T-helper 1 cell treated with Interleukin-12 subunit alpha and Interleukin-12 subunit beta and Interleukin-4 antibody, amounts not matched to agents 30 μg/mL and 1 μg/mL, for 36 hours (primary cell): ENCODE data around the gene RBM44.

Source experiments
- H3K27ac Mint-ChIP-seq: one replicate; pipeline ENCODE4 v1.8.0; 2021; ENCODE audit warnings: mild to moderate bottlenecking, mixed read lengths
- H3K27me3 Mint-ChIP-seq: one replicate; pipeline ENCODE4 v1.8.0; 2021; ENCODE audit warnings: low read depth, mixed read lengths
- H3K36me3 Mint-ChIP-seq: one replicate; pipeline ENCODE4 v1.8.0; 2021; ENCODE audit warnings: low read depth, mixed read lengths
- H3K4me1 Mint-ChIP-seq: one replicate; pipeline ENCODE4 v1.8.0; 2021; ENCODE audit warnings: low read depth, mixed read lengths
- H3K4me3 Mint-ChIP-seq: one replicate; pipeline ENCODE4 v1.8.0; 2021; ENCODE audit warnings: mild to moderate bottlenecking, moderate library complexity, mixed read lengths
- H3K9me3 Mint-ChIP-seq: one replicate; pipeline ENCODE4 v1.8.0; 2021; ENCODE audit warnings: mixed read lengths

The RBM44 gene

GRCh38 chr2:237876951-237877491, 78.4 kb downstream of the RBM44 start:
- H3K9me3 Mint-ChIP-seq, result no peaks in the 10 kb centered on the region
- H3K36me3 Mint-ChIP-seq, result peaks cover 4% of the 10 kb centered on the region
- H3K4me3 Mint-ChIP-seq, result no peak overlapping the region
- peaks cover 12% of the 10 kb centered on the region for H3K4me1 Mint-ChIP-seq
- H3K27me3 Mint-ChIP-seq, result no peaks in the 10 kb centered on the region
- no peak overlapping the region for H3K27ac Mint-ChIP-seq

GRCh38 chr2:237877576-237878307, 79.2 kb downstream of the RBM44 start:
- Mint-ChIP-seq H3K4me1 (peaks cover 12% of the 10 kb centered on the region), H3K27me3 (no peaks in the 10 kb centered on the region), H3K9me3 (no peaks in the 10 kb centered on the region), H3K4me3 (no peak overlapping the region), H3K27ac (no peak overlapping the region), H3K36me3 (peaks cover 4% of the 10 kb centered on the region)

- H3K27me3 Mint-ChIP-seq, result no peaks in the 10 kb centered on the region
- H3K9me3 Mint-ChIP-seq, result no peaks in the 10 kb centered on the region
- no peak overlapping the region for H3K4me3 Mint-ChIP-seq
- peaks cover 10% of the 10 kb centered on the region for H3K4me1 Mint-ChIP-seq
- H3K27ac Mint-ChIP-seq, result no peak overlapping the region
- H3K36me3 Mint-ChIP-seq, result peaks cover 4% of the 10 kb centered on the region
Measured at GRCh38 chr2:237878321-237879057, 79.9 kb downstream of the RBM44 start.

GRCh38 chr2:237879058-237879430, 80.5 kb downstream of the RBM44 start:
- no peak overlapping the region for H3K27ac Mint-ChIP-seq
- H3K36me3 Mint-ChIP-seq, result peaks cover 4% of the 10 kb centered on the region
- peaks cover 5% of the 10 kb centered on the region for H3K4me1 Mint-ChIP-seq
- no peaks in the 10 kb centered on the region for H3K9me3 Mint-ChIP-seq
- H3K27me3 Mint-ChIP-seq, result no peaks in the 10 kb centered on the region
- H3K4me3 Mint-ChIP-seq, result no peak overlapping the region

- Mint-ChIP-seq H3K27me3 (no peaks in the 10 kb centered on the region), H3K9me3 (no peaks in the 10 kb centered on the region), H3K27ac (no peak overlapping the region), H3K4me3 (no peak overlapping the region), H3K36me3 (peaks cover 4% of the 10 kb centered on the region), H3K4me1 (peaks cover 5% of the 10 kb centered on the region)
Measured at GRCh38 chr2:237879991-237880560, 81.5 kb downstream of the RBM44 start.

- no peaks in the 10 kb centered on the region for H3K27me3 Mint-ChIP-seq
Measured at GRCh38 chr2:237882510-237883481, 84.2 kb downstream of the RBM44 start.

GRCh38 chr2:237883951-237884446, 85.4 kb downstream of the RBM44 start:
- no peaks in the 10 kb centered on the region for H3K9me3 Mint-ChIP-seq
- H3K27ac Mint-ChIP-seq, result no peak overlapping the region
- H3K27me3 Mint-ChIP-seq, result no peaks in the 10 kb centered on the region
- no peak overlapping the region for H3K4me3 Mint-ChIP-seq
- H3K4me1 Mint-ChIP-seq, result peaks cover 5% of the 10 kb centered on the region
- H3K36me3 Mint-ChIP-seq, result peaks cover 4% of the 10 kb centered on the region

More at GRCh38 chr2:237882510-237883481, 84.2 kb downstream of the RBM44 start:
- H3K36me3 Mint-ChIP-seq, result peaks cover 4% of the 10 kb centered on the region
- peaks cover 5% of the 10 kb centered on the region for H3K4me1 Mint-ChIP-seq
- no peaks in the 10 kb centered on the region for H3K9me3 Mint-ChIP-seq
- H3K4me3 Mint-ChIP-seq, result no peak overlapping the region
- H3K27ac Mint-ChIP-seq, result no peak overlapping the region

GRCh38 chr2:237884681-237885080, 86.1 kb downstream of the RBM44 start:
- Mint-ChIP-seq H3K27ac (no peak overlapping the region), H3K9me3 (no peaks in the 10 kb centered on the region), H3K36me3 (peaks cover 4% of the 10 kb centered on the region), H3K27me3 (no peaks in the 10 kb centered on the region), H3K4me1 (peaks cover 5% of the 10 kb centered on the region), H3K4me3 (no peak overlapping the region)

- no peaks in the 10 kb centered on the region for H3K27me3 Mint-ChIP-seq
- no peaks in the 10 kb centered on the region for H3K9me3 Mint-ChIP-seq
- no peak overlapping the region for H3K27ac Mint-ChIP-seq
- peaks cover 4% of the 10 kb centered on the region for H3K36me3 Mint-ChIP-seq
- peaks cover 5% of the 10 kb centered on the region for H3K4me1 Mint-ChIP-seq
- H3K4me3 Mint-ChIP-seq, result no peak overlapping the region
Measured at GRCh38 chr2:237885111-237885930, 86.7 kb downstream of the RBM44 start.

- H3K27me3 Mint-ChIP-seq, result no peaks in the 10 kb centered on the region
- no peak overlapping the region for H3K4me3 Mint-ChIP-seq
- H3K4me1 Mint-ChIP-seq, result peaks cover 6% of the 10 kb centered on the region
- no peak overlapping the region for H3K27ac Mint-ChIP-seq
- no peaks in the 10 kb centered on the region for H3K9me3 Mint-ChIP-seq
- peaks cover 2% of the 10 kb centered on the region for H3K36me3 Mint-ChIP-seq
Measured at GRCh38 chr2:237885931-237886684, 87.5 kb downstream of the RBM44 start.

- H3K4me3 Mint-ChIP-seq, result no peak overlapping the region
- no peaks in the 10 kb centered on the region for H3K36me3 Mint-ChIP-seq
- no peaks in the 10 kb centered on the region for H3K9me3 Mint-ChIP-seq
- no peaks in the 10 kb centered on the region for H3K27me3 Mint-ChIP-seq
- H3K4me1 Mint-ChIP-seq, result peaks cover 7% of the 10 kb centered on the region
- H3K27ac Mint-ChIP-seq, result no peak overlapping the region
Measured at GRCh38 chr2:237886685-237887481, 88.3 kb downstream of the RBM44 start.

- H3K4me1 Mint-ChIP-seq, result peaks cover 20% of the 10 kb centered on the region
- H3K27ac Mint-ChIP-seq, result no peak overlapping the region
Measured at GRCh38 chr2:237888389-237888788, 89.8 kb downstream of the RBM44 start.

More at GRCh38 chr2:237888389-237888788, 89.8 kb downstream of the RBM44 start:
- H3K27me3 Mint-ChIP-seq, result peaks cover 3% of the 10 kb centered on the region
- peaks cover 3% of the 10 kb centered on the region for H3K36me3 Mint-ChIP-seq
- H3K9me3 Mint-ChIP-seq, result no peaks in the 10 kb centered on the region
- H3K4me3 Mint-ChIP-seq, result no peak overlapping the region
